Transverse colon (tissue), 4 donors: ENCODE measurements around the gene GAB2. TPM values are rescaled to one million over a fixed set of nuclear protein-coding genes. Genes with fewer than 3 reads are reported as not detected.
A peak's percentile ranks its signal among the peaks of the same experiment; 100 is the strongest.

Experiments
- DNase-seq: peaks from one replicate; pipeline ENCODE4 v3.0.0-alpha.2; 2019
- H3K27ac ChIP-seq, 4 donors: fragments of 200-600 bp; sonication (generic); 2 replicates each; pipeline ENCODE4 v1.5.1; 2016 to 2018; ENCODE audit warnings: inconsistent platforms in 4 of 4
- H3K27me3 ChIP-seq: fragments of 200-600 bp; sonication (generic); 2 replicates; pipeline ENCODE4 v1.5.1; 2017; ENCODE audit warnings: inconsistent platforms
- H3K36me3 ChIP-seq, 4 donors: fragments of 200-600 bp; sonication (generic); 2 replicates each; pipeline ENCODE4 v1.5.1; 2017 to 2019; ENCODE audit warnings: inconsistent platforms in 4 of 4
- H3K4me1 ChIP-seq, 4 donors: fragments of 200-600 bp; sonication (generic); 2 replicates each; pipeline ENCODE4 v1.5.1; 2017 to 2020; ENCODE audit warnings: inconsistent platforms in 4 of 4
- H3K4me3 ChIP-seq, 4 donors: fragments of 200-600 bp; sonication (generic); 1 replicate in 1 of 4; 2 replicates in 3 of 4; pipeline versions ENCODE4 v1.5.1 to v1.6.1; 2017 to 2019; ENCODE audit warnings: inconsistent platforms in 4 of 4
- H3K9me3 ChIP-seq, 2 donors: fragments of 200-600 bp; sonication (generic); 2 replicates each; pipeline ENCODE4 v1.5.1; 2017 to 2019; ENCODE audit warnings: inconsistent platforms in 2 of 2
- CTCF ChIP-seq, 5 experiments: fragments of 200-600 bp in 3 of 5; fragments of 450-650 bp in 2 of 5; sonication (generic) in 3 of 5; IDR thresholded peaks; 1 replicate in 2 of 5; 2 replicates in 3 of 5; pipeline ENCODE4 v1.5.1; 2016 to 2017; ENCODE audit warnings: antibody characterized with exemption in 5 of 5, inconsistent platforms in 3 of 5, mild to moderate bottlenecking in 2 of 5, moderate library complexity in 1 of 5
- EP300 ChIP-seq: sonication (generic); formaldehyde crosslinking; IDR thresholded peaks from one replicate; pipeline ENCODE4 v1.6.1; 2017; ENCODE audit warnings: antibody characterized with exemption, low read depth
- POLR2A ChIP-seq: fragments of 450-650 bp; IDR thresholded peaks from one replicate; pipeline ENCODE4 v1.6.1; 2016; ENCODE audit warnings: antibody characterized with exemption, mild to moderate bottlenecking, moderate library complexity
- POLR2AphosphoS5 ChIP-seq, 3 donors: sonication (generic); formaldehyde crosslinking; IDR thresholded peaks; one replicate each; pipeline ENCODE4 v1.6.1; 2016; ENCODE audit warnings: antibody characterized with exemption in 3 of 3
- WGBS, 2 donors: methylation state at CpG; one replicate each; pipeline ENCODE4 v1.1.5; 2018; ENCODE audit warnings: low coverage in 1 of 2; 5-methylcytosine and 5-hydroxymethylcytosine counted together
- in situ Hi-C, 4 donors: fragments of 200-750 bp; cut with MboI; loops; one replicate each; pipeline versions ENCODE4 v1.15.0 to v1.15.1; 2017; ENCODE audit warnings: low sequenced_read_pairs in 3 of 4, low pct_ligation_motif_present in 1 of 4, low pct_unique_long_range_greater_than_20kb in 1 of 4
- intact Hi-C: fragments of 100-400 bp; cut with DNase I; formaldehyde crosslinking; loops from one replicate; pipeline ENCODE4 v1.15.1; 2023; ENCODE audit warnings: low total_unique reads
- total RNA-seq, 4 donors: library from RNA; depleted of rRNA; stranded (reverse); fragments of >200 nt; gene quantifications; one replicate each; pipeline ENCODE4 v1.1.0, GENCODE V29; 2016

The GAB2 gene
- total RNA-seq, 4 donors from 2014 or later = 5.8 to 35.7 (median 22.9) TPM

- no peak overlapping the region for H3K4me3 ChIP-seq
- no peaks in the 10 kb centered on the region for H3K27me3 ChIP-seq
- intact Hi-C loops = no loop called here
- DNase-seq = no peak
- in situ Hi-C loops = no loop called here
- no peak overlapping the region for H3K27ac ChIP-seq
- WGBS, 2 donors = 70 to 83% methylated on average over 2 to 6 of the region's 6 CpGs
- TF ChIP-seq CTCF (IDR thresholded peaks at IDR 0.05) = no peak
- TF ChIP-seq EP300 = no peak
- TF ChIP-seq POLR2AphosphoS5 (IDR thresholded peaks at IDR 0.05) = no peak
- TF ChIP-seq POLR2A = no peak
- no peaks in the 10 kb centered on the region for H3K36me3 ChIP-seq
- H3K4me1 ChIP-seq = peaks cover 0 to 27% (median 20%) of the 10 kb centered on the region in 4 donors
- no peaks in the 10 kb centered on the region for H3K9me3 ChIP-seq
These were observed 225.3 kb downstream of the GAB2 start for GRCh38 chr11:78192223-78192719.

- Histone ChIP-seq H3K27me3 (no peaks in the 10 kb centered on the region), H3K4me3 (no peak overlapping the region), H3K9me3 (no peaks in the 10 kb centered on the region), H3K4me1 (peaks cover 0 to 34% (median 28%) of the 10 kb centered on the region in 4 donors), H3K36me3 (no peaks in the 10 kb centered on the region), H3K27ac (no peak overlapping the region)
- in situ Hi-C loops (no loop called here), intact Hi-C loops (no loop called here)
- TF ChIP-seq CTCF (IDR thresholded peaks at IDR 0.05) (no peak), EP300 (no peak)
- no peak for DNase-seq
- 87 to 93% methylated on average over 5 to 14 of the region's 14 CpGs for WGBS, 2 donors
These were observed 226.6 kb downstream of the GAB2 start for GRCh38 chr11:78190871-78191538.

- Histone ChIP-seq H3K36me3 (no peaks in the 10 kb centered on the region), H3K4me1 (peaks cover 0 to 37% (median 29%) of the 10 kb centered on the region in 4 donors), H3K9me3 (no peaks in the 10 kb centered on the region), H3K27ac (no peak overlapping the region), H3K4me3 (no peak overlapping the region), H3K27me3 (no peaks in the 10 kb centered on the region)
- no peak for DNase-seq
- in situ Hi-C loops = no loop called here
- TF ChIP-seq EP300 (no peak), POLR2A (no peak), POLR2AphosphoS5 (IDR thresholded peaks at IDR 0.05) (no peak), CTCF (IDR thresholded peaks at IDR 0.05) (no peak)
- 62% methylated on average over 3 of the region's 3 CpGs; no CpG with 5 or more reads in 1 of the 2 donors for WGBS, 2 donors
- intact Hi-C loops = no loop called here
These were observed 227.2 kb downstream of the GAB2 start for GRCh38 chr11:78190374-78190773.

GRCh38 chr11:78189851-78190250 lies 227.8 kb downstream of the GAB2 start:
- TF ChIP-seq POLR2AphosphoS5 (IDR thresholded peaks at IDR 0.05) (no peak), POLR2A (no peak), EP300 (no peak), CTCF (IDR thresholded peaks at IDR 0.05) (no peak)
- intact Hi-C loops (loop anchor here (5.0 kb wide), 1 partner anchor 38 kb away; no protein-coding TSS in a partner anchor), in situ Hi-C loops (no loop called here)
- peaks cover 0 to 37% (median 29%) of the 10 kb centered on the region in 4 donors for H3K4me1 ChIP-seq
- no peaks in the 10 kb centered on the region for H3K27me3 ChIP-seq
- H3K4me3 ChIP-seq = peak overlapping the region in 2 of 4 donors; percentile 68 to 90
- peak overlapping the region in 3 of 4 donors; percentile 76 to 89 (median 89) for H3K27ac ChIP-seq
- H3K36me3 ChIP-seq = no peaks in the 10 kb centered on the region
- no peak for DNase-seq
- no peaks in the 10 kb centered on the region for H3K9me3 ChIP-seq
- 57% methylated on average over 3 of the region's 3 CpGs; no CpG with 5 or more reads in 1 of the 2 donors for WGBS, 2 donors
